Heart right ventricle (tissue), 16 donors: ENCODE data around the gene CDKN2AIP. TPM values are rescaled to one million over a fixed set of nuclear protein-coding genes. Genes with fewer than 3 reads are reported as not detected.

Experiments
- ATAC-seq, 8 donors: fragments of 200-7000 bp; cut with Tn5 transposase; one replicate each; pipeline ENCODE4 v1.9.1; 2020; ENCODE audit warnings: mild to moderate bottlenecking in 8 of 8, moderate library complexity in 8 of 8, moderate number of reproducible peaks in 1 of 8
- DNase-seq, 2 donors: peaks; one replicate each; pipeline ENCODE4 v3.0.0-alpha.2; 2020
- H3K27ac ChIP-seq, 10 donors: fragments of 200-600 bp; sonication (generic) in 2 of 10; one replicate each; pipeline versions ENCODE4 v1.5.0 to v1.8.0; 2020 to 2022; ENCODE audit warnings: mild to moderate bottlenecking in 3 of 10
- H3K27me3 ChIP-seq, 7 donors: fragments of 200-600 bp; one replicate each; pipeline ENCODE4 v1.8.0; 2021 to 2022; ENCODE audit warnings: mild to moderate bottlenecking in 2 of 7
- H3K36me3 ChIP-seq, 9 donors: fragments of 200-600 bp; sonication (generic) in 1 of 9; one replicate each; pipeline versions ENCODE4 v1.5.0 to v1.8.0; 2020 to 2022; ENCODE audit warnings: mild to moderate bottlenecking in 2 of 9
- H3K4me1 ChIP-seq, 9 donors: fragments of 200-600 bp; sonication (generic) in 1 of 9; one replicate each; pipeline versions ENCODE4 v1.5.0 to v1.8.0; 2020 to 2022; ENCODE audit warnings: mild to moderate bottlenecking in 4 of 9
- H3K4me3 ChIP-seq, 10 donors: fragments of 200-600 bp; sonication (generic) in 2 of 10; one replicate each; pipeline versions ENCODE4 v1.5.0 to v1.8.0; 2020 to 2022; ENCODE audit warnings: mild to moderate bottlenecking in 7 of 10, moderate library complexity in 2 of 10
- H3K9me3 ChIP-seq, 11 donors: fragments of 200-600 bp in 10 of 11; sonication (generic) in 2 of 11; one replicate each; pipeline versions ENCODE4 v1.5.0 to v1.8.0; 2013 to 2022; ENCODE audit warnings: mild to moderate bottlenecking in 2 of 11, control low read depth in 1 of 11, moderate library complexity in 1 of 11
- CTCF ChIP-seq, 9 donors: fragments of 200-600 bp; sonication (generic) in 2 of 9; IDR thresholded peaks; one replicate each; pipeline versions ENCODE4 v1.5.0 to v1.8.0; 2021 to 2022; ENCODE audit warnings: antibody characterized with exemption in 9 of 9, mild to moderate bottlenecking in 5 of 9, moderate library complexity in 1 of 9
- WGBS, 2 donors: extraction: QIAGEN DNeasy Blood & Tissue Kit; methylation state at CpG; one replicate each; pipeline ENCODE4 v1.1.7; 2013; ENCODE audit warnings: inconsistent platforms in 1 of 2; 5-methylcytosine and 5-hydroxymethylcytosine counted together
- intact Hi-C, 10 donors: fragments of 100-400 bp; cut with DNase I; formaldehyde crosslinking; loops; one replicate each; pipeline versions ENCODE4 v1.11.1 to v1.14.2; 2022
- polyA plus RNA-seq, 2 donors: library from polyadenylated mRNA; stranded (reverse); fragments of 200-250 nt; gene quantifications; one replicate each; pipeline ENCODE4 v1.2.3, GENCODE V29; 2013
- total RNA-seq, 10 donors: library from RNA; stranded (reverse); fragmentation: NEBNext Ultra II Directional in 3 of 10; extraction: Animal tissue kit (Norgen Biotek cat#: 25700) in 3 of 10; gene quantifications; one replicate each; pipeline versions ENCODE4 v1.2.1 to v1.2.4, GENCODE V29; 2021 to 2023
- donor health status: Arrhythmogenic right ventricular cardiomyopathy.
- donor health status: ischemic (EF 13 %, LVEDD 7.1; RV severe dilation, severe dysfunction).
- donor health status: healthy with polysubstance abuse.
- donor health status: DM: no; HTN: yes; CAD: no.
- donor health status: DM: no; HTN: no; CAD: no.
- donor health status: ischemic (EF 25% LVEDD 6.9; RV normal size, moderate dysfunction).
- donor health status: ischemic (EF 25% LVEDD 5.7; RV mildly dilated, moderate dysfunction).
- donor health status: healthy.
- donor health status: DM: yes; HTN: yes; CAD: no.
- donor health status: Ischemic cardiomyopathy.
- donor health status: ischemic (EF 35%, LVEDD 5.7; RV mildly dilated, moderate dysfunction).
- donor health status: nonischemic (EF 11% LVEDD 7.7; RV severe dilation, severe dysfunction).
- donor health status: DM: yes; HTN: yes; CAD: no.
- donor health status: PGD.
- donor health status: ischemic (EF 29% LVEDD 5.4; RV normal size, mild dysfunction).
- donor health status: nonischemic (EF 23%, LVEDD 6.1; RV moderate dilation, normal function).

Gene CDKN2AIP
- total and polyA plus RNA-seq, 12 donors = 5.6 to 12.7 (median 9.7) TPM

GRCh38 chr4:183397741-183398297, 46.6 kb upstream of the CDKN2AIP start:
- no peak for TF ChIP-seq CTCF (IDR thresholded peaks at IDR 0.05)
- no peaks in the 10 kb centered on the region for H3K36me3 ChIP-seq
- peaks cover 0 to 44% (median 8%) of the 10 kb centered on the region in 9 donors for H3K4me1 ChIP-seq
- 84 to 85% methylated on average over 14 of the region's 14 CpGs for WGBS, 2 donors
- peak overlapping the region in 2 of 10 donors; percentile 32 to 86 for H3K27ac ChIP-seq
- intact Hi-C loops = loop anchor here in 3 of 10 donors (5.0 to 10.0 kb wide), 3 partner anchors 83 to 461 kb away; no protein-coding TSS in a partner anchor
- no peaks in the 10 kb centered on the region for H3K27me3 ChIP-seq
- H3K4me3 ChIP-seq = peak overlapping the region; percentile 28 to 64 (median 62)
- ATAC-seq = peak in 2 of 8 donors; percentile 3 to 19
- no peaks in the 10 kb centered on the region for H3K9me3 ChIP-seq
- no peak for DNase-seq

DNA sequence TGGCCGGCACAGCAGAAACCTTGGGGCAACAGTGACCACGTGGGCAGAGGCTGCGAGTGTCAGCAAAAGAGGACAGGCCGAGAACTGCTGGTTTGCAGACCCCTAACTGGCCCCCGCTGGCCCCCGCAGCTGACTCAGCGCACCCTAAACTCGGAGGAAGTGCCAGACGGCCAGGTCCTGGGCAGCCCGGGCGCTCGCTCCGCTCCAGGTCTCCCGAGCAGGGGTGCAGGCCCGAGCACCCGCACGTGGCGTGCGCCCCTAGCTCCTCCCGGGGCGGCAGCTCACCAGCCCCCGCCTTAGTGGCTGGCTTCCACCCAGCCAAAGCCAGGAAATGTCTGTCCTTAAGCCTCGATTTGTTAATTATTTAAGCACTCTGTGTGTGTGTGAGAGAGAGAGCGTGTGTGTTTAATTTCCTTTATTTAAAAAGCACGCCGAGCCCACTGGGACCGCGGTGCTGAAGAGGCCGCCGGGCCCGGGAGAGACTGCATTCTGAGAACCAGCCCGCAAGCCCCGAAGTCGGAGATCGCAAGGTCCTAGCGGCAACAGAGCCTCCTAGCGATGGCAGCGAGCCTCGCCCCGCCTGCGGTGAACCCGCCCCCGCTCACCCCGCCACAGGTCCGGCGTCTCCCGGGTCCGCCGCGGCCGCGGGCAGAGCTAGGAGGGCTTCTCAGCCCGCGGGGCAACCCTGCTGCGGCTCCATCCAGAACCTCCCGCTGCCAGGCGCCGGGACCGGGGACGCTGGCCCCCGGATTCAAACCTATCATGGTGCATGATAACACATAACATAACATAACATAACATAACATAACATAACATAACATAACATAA, 45.9 kb upstream of the CDKN2AIP start:
- no peaks in the 10 kb centered on the region for H3K9me3 ChIP-seq
- WGBS, 2 donors = 2% methylated on average over 61 of the region's 61 CpGs
- TF ChIP-seq CTCF (IDR thresholded peaks at IDR 0.05) = peak; percentile 21 to 76 (median 55)
- intact Hi-C loops = loop anchor here in 3 of 10 donors (5.0 to 10.0 kb wide), 3 partner anchors 84 to 461 kb away; no protein-coding TSS in a partner anchor
- peak; percentile 81 to 94 (median 88) for ATAC-seq
- peak; percentile 56 to 74 for DNase-seq
- H3K4me3 ChIP-seq = peak overlapping the region; percentile 28 to 64 (median 62)
- peak overlapping the region in 6 of 10 donors; percentile 15 to 86 (median 38) for H3K27ac ChIP-seq
- H3K36me3 ChIP-seq = no peaks in the 10 kb centered on the region
- H3K27me3 ChIP-seq = no peaks in the 10 kb centered on the region
- peaks cover 0 to 41% (median 8%) of the 10 kb centered on the region in 9 donors for H3K4me1 ChIP-seq

DNA sequence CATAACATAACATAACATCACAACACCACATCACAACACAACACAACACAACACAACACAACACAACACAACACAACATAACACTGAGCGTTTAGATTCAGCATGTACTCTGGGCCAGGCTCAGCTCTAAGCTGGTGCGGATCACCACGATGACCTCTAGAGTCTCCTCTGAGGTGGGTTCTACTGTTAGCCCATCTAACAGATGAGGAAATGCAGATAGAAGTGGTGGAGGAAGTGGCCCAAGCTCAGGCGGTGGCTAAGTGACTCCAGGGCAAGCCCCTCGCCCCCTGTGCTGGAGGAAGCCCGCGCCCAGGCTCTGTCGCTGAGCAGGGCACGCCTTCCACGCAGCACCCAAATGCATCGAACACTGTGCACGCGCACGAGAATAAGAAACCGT, 45.3 kb upstream of the CDKN2AIP start:
- 89 to 92% methylated on average over 15 of the region's 15 CpGs for WGBS, 2 donors
- H3K4me1 ChIP-seq = peaks cover 0 to 41% (median 8%) of the 10 kb centered on the region in 9 donors
- H3K9me3 ChIP-seq = no peaks in the 10 kb centered on the region
- intact Hi-C loops = loop anchor here in 3 of 10 donors (5.0 to 10.0 kb wide), 3 partner anchors 84 to 462 kb away; no protein-coding TSS in a partner anchor
- ATAC-seq = peak in 2 of 8 donors; percentile 7 to 23
- peak overlapping the region in 7 of 10 donors; percentile 59 to 64 (median 63) for H3K4me3 ChIP-seq
- H3K36me3 ChIP-seq = no peaks in the 10 kb centered on the region
- no peak for TF ChIP-seq CTCF (IDR thresholded peaks at IDR 0.05)
- peak overlapping the region in 1 of 10 donors; percentile 56 for H3K27ac ChIP-seq
- DNase-seq = no peak
- no peaks in the 10 kb centered on the region for H3K27me3 ChIP-seq

DNA sequence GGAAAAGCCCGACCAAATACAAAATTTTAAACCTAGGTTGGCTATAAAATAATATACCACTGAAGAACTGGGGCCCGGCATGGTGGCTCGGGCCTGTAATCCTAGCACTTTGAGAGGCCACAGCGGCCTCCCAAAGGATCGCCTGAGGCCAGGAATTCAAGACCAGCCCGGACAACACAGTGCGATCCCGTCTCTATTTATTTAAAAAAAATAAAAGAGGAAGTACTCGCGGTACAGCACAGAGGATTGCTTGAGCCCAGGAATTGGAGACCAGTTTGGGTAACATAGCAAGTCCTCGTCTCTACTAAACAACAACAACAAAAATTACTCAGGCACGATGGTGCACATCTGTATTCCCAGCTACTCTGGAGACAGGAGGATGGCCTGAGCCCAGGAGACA, 44.8 kb upstream of the CDKN2AIP start:
- Histone ChIP-seq H3K9me3 (no peaks in the 10 kb centered on the region), H3K4me3 (no peak overlapping the region), H3K36me3 (no peaks in the 10 kb centered on the region), H3K27me3 (no peaks in the 10 kb centered on the region), H3K4me1 (peaks cover 0 to 41% (median 8%) of the 10 kb centered on the region in 9 donors), H3K27ac (peak overlapping the region in 1 of 10 donors; percentile 56)
- DNase-seq (no peak), ATAC-seq (peak in 1 of 8 donors; percentile 7)
- no peak for TF ChIP-seq CTCF (IDR thresholded peaks at IDR 0.05)
- intact Hi-C loops = loop anchor here in 4 of 10 donors (5.0 to 10.0 kb wide), 5 partner anchors 85 to 465 kb away; no protein-coding TSS in a partner anchor
- WGBS, 2 donors = 84% methylated on average over 12 of the region's 12 CpGs
